HG02981 (cell line): ENCODE results near the gene PNLDC1.
"Not testable (repeated sequence)": the region's sequence is repeated elsewhere in the genome, so short reads cannot be mapped to it uniquely, and the experiment has no call there.

Experiments
- ATAC-seq: cut with Tn5 transposase; IDR thresholded peaks from one replicate; pipeline ENCODE4 v1.9.1; 2021; ENCODE audit warnings: mild to moderate bottlenecking, moderate library complexity; ENCODE audit not compliant: unreplicated experiment

PNLDC1 gene

GRCh38 chr6:159778542-159779103 is 21.5 kb upstream of the PNLDC1 start:
- no peak for ATAC-seq

- no peak for ATAC-seq
Observed at GRCh38 chr6:159788276-159788675, 11.8 kb upstream of the PNLDC1 start.

- ATAC-seq: no peak
Observed at GRCh38 chr6:159788753-159789376, 11.2 kb upstream of the PNLDC1 start.

GRCh38 chr6:159789377-159790148 is 10.5 kb upstream of the PNLDC1 start, which contains the start of gene TCP1:
TCP1 (minus strand) TSS chr6:159789602; CDS start chr6:159789468, 134 bp downstream.
- peak; percentile 58 for ATAC-seq

GRCh38 chr6:159790149-159790955 is 9.7 kb upstream of the PNLDC1 start, which contains the start of gene MRPL18:
MRPL18 (plus strand) TSS chr6:159790467; CDS start chr6:159790588, 121 bp downstream.
- ATAC-seq: peak; percentile 84

DNA sequence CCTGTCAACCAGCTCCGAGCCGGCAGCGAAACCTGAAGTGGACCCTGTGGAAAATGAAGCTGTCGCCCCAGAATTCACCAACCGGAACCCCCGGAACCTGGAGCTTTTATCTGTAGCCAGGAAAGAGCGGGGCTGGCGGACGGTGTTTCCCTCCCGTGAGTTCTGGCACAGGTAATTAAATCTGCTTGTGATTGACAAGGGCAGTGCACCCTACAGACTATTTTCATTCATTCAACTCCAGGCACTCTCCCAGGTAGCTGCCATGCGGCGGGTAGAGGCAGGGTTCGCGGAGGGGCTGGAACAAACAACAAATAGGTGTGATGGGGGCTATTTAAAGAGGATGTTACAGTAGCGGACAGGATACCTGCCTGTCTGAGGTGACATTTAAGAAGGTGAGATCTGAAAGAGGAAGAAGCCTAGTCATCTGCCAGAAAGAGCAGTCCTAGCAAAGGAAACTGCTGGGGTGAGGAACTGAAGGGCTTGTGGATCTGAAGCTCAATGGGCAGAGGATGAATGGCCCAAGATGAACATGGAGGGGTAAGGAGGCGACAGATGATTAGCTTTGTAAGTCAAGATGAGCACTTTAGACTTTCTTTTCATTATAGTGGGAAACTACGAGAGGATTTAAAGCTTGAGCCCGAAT is 9.0 kb upstream of the PNLDC1 start:
- no peak for ATAC-seq

DNA sequence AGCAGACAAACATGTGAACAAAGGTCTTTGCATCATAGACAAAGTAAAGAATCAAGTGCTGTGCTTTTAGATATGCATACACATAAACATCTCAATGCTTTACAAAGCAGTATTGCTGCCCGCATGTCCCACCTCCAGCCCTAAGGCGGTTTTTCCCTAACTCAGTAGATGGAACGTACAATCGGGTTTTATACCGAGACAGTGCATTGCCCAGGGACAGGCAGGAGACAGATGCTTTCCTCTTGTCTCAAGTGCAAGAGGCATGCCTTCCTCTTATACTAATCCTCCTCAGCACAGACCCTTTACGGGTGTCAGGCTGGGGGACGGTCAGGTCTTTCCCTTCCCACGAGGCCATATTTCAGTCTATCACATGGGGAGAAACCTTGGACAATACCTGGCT is 5.1 kb upstream of the PNLDC1 start:
- not testable (repeated sequence) for ATAC-seq

DNA sequence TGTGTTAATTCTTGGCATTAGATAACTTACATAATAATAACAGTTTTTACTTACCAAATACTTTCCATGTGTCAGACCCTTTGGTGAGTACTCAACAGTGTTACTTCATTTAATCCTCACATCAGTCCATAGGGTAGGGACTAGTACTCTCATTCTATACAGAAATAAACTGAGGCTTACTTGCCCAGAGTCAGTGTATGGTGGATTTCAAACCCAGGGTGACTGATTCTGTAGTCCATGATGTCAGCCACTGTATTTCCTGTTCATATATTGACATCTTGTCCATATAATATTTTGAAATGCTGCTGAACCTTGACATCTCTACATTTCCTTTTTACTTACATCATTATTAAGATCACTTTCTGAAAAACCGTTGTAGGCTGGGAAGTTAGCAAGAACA is 2.5 kb upstream of the PNLDC1 start:
- ATAC-seq: no peak

DNA sequence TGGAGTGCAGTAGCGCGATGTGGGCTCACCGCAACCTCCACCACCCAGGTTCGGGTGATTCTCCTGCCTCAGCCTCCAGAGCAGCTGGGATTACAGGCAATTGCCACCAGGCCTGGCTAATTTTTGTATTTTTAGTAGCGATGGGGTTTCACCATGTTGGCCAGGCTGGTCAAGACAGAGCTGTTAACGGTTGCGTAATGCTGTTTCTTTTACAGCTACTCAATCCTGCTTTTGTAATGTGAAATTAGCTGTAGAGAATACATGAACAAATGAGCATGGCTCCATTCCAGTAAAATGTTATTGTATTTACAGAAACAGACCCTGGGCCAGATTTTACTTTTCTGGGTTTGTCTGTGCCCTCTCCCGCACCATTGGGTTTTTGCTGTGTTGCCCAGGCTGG is 1.9 kb downstream of the PNLDC1 start:
- no peak for ATAC-seq

DNA sequence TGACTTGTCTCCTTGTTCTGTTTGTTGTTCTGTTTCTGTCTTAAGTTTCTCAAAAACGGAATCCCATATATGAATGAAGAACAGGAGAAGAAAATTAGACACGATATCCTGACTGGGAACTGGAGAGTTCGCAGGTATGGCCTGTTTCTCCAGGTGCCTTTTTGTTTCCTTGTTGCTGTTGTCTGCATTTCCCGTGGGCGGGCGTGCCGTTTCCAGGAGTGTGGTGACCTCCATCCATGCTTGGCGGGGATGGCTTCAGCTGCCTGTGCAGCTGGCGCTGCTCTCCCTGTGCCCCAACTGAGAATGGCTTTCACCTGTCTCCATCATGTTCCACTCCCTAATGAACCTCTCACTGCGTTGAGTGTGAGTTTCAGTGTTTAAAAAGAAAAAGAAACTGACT is 4.4 kb downstream of the PNLDC1 start:
- no peak for ATAC-seq

- no peak for ATAC-seq
Observed at GRCh38 chr6:159805440-159806020, 5.5 kb downstream of the PNLDC1 start.

DNA sequence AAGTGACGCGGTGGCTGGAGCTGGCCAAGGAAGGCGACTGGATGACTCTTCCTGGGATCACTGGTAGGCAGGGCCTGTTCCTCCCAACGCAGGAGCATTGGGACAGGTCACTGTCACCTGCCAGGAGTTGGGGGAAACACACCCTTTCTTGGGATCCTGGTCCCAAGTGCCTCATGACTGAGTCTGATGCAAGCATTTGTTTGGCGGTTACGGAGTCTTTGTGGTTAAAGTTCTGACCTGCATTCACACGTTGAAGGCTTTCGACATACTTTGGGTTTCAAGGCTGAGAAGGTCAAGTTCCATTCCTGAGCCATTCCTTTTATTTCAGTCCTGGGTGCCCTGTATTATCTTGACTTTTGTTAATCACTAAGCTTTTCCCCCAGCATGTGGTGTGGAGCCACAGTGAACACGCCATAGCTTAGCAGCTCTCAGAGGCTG is 6.0 kb downstream of the PNLDC1 start:
- ATAC-seq: no peak

GRCh38 chr6:159807150-159807858 is 7.2 kb downstream of the PNLDC1 start:
- no peak for ATAC-seq

DNA sequence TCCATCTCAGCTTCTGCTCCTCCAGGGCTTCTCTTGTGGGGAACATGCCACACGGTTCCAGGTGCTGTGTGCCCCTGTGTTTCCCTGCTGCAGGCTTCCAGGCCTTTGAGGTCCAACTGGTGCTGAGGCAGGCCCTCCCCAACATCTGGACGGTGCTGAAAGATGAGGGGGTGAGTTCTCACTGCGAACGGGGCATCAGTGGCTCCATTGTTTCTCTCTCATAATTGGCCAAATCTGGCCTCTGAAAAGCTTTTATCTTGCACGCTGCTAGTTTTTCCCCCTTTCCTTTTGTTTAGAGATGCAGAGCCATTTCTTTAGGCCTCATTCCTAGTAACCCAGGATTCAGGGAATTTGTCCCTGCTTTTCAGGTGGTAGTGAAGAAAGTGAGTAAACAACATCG is 8.6 kb downstream of the PNLDC1 start:
- no peak for ATAC-seq

DNA sequence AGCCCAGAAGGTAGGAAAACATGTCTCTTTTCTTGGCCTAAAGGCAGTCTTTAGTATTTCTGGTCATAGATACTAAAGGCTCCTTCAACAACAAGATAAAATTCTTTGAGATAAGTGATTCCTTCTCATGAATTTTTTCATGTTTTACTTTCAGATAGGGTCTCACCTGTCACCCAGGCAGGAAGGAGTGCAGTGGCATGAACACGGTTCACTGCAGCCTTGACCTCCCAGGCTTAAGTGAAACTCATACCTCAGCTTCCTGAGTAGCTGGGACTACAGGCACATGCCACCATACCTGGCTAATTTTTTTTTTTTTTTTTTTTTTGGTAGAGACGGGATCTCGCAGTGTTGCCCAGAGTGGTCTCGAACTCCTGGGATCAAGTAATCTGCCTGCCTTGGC is 9.1 kb downstream of the PNLDC1 start:
- no peak for ATAC-seq

- no peak for ATAC-seq
Observed at GRCh38 chr6:159813781-159814180, 13.7 kb downstream of the PNLDC1 start.

DNA sequence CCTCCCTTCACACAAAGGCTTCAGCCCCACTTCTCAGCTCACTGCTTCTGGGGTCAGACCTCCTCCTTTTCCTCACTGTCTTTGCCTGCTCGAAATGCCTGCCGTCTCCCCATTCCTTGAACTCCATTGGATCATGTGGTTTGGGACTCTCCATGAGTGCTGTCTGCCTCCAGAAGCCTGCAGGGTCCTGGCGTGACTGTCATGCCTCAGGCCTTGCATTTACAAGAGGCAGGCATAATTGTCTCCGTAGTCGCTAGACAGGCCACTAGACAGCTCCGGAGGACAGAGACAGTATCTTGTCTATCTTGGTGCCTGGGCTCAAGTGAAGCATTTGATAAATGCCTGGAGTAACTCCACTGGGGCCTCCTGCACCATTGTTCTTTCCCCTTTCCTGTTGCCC is 15.3 kb downstream of the PNLDC1 start:
- ATAC-seq: no peak

DNA sequence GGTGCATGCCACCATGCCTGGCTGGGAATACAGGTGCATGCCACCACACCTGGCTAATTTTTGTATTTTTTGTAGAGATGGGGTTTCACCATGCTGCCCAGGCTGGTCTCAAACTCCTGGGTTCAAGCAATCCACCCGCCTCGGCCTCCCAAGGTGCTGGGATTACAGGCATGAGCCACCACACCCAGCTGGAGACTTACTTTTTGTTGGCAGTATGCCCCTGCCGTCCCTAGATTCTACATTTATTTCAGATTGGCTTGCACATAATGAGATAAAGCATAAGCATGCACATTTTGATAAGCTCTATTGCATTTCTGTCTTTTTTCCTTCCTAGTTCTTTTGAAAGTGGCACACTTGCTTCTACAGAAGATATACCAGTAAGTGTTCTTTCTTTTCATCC is 16.7 kb downstream of the PNLDC1 start:
- ATAC-seq: not testable (repeated sequence)

- no peak for ATAC-seq
Observed at GRCh38 chr6:159817951-159818739, 18.1 kb downstream of the PNLDC1 start.
